PFSK-1 (cell line): ENCODE data around the gene METTL1.

Source experiments
- POLR2AphosphoS5 ChIP-seq: IDR thresholded peaks from 2 replicates; pipeline ENCODE4 v1.6.1; 2012; ENCODE audit warnings: low read depth, mild to moderate bottlenecking, control low read depth, low read length, moderate library complexity
- SIN3A ChIP-seq: IDR thresholded peaks from 2 replicates; pipeline ENCODE4 v1.6.1; 2012; ENCODE audit warnings: mild to moderate bottlenecking, low read length, moderate library complexity, borderline replicate concordance; ENCODE audit not compliant: insufficient read depth
- TAF1 ChIP-seq: IDR thresholded peaks from 2 replicates; pipeline ENCODE4 v1.6.1; 2012; ENCODE audit warnings: low read length, control low read depth, borderline replicate concordance; ENCODE audit not compliant: insufficient read depth
- TF ChIP-seq, protein P1 (sequence below), 2 experiments: IDR thresholded peaks; 2 replicates each; pipeline versions ENCODE4 v1.6.1 to v1.8.0; 2011 to 2012; ENCODE audit warnings: low read depth in 2 of 2, low read length in 2 of 2, control low read depth in 1 of 2, inconsistent platforms in 1 of 2, mild to moderate bottlenecking in 1 of 2, moderate library complexity in 1 of 2; ENCODE audit not compliant: insufficient read depth in 1 of 2

DNA sequence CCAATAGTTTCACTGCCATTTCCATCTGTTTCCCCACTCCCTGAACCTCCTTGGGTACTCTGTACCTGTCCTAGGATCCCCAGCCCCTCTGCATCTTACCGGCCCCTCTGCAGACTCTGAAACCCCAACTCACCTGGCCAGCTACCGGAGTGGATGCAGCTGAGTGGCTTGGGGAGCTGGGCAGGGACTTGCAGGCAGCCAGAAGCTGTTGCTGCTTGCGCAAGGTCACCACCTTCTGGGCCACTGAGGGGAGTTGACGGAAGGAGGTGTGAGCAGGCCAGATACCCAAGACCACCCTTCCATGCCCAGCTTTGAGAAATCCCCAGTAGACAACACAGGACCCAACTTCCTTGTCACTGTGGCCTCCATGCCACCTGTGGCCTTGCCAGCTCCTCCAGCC is 39.6 kb downstream of the METTL1 start:
- TF ChIP-seq TAF1 (no peak), POLR2AphosphoS5 (no peak), SIN3A (no peak)
- TF ChIP-seq, protein P1, sequence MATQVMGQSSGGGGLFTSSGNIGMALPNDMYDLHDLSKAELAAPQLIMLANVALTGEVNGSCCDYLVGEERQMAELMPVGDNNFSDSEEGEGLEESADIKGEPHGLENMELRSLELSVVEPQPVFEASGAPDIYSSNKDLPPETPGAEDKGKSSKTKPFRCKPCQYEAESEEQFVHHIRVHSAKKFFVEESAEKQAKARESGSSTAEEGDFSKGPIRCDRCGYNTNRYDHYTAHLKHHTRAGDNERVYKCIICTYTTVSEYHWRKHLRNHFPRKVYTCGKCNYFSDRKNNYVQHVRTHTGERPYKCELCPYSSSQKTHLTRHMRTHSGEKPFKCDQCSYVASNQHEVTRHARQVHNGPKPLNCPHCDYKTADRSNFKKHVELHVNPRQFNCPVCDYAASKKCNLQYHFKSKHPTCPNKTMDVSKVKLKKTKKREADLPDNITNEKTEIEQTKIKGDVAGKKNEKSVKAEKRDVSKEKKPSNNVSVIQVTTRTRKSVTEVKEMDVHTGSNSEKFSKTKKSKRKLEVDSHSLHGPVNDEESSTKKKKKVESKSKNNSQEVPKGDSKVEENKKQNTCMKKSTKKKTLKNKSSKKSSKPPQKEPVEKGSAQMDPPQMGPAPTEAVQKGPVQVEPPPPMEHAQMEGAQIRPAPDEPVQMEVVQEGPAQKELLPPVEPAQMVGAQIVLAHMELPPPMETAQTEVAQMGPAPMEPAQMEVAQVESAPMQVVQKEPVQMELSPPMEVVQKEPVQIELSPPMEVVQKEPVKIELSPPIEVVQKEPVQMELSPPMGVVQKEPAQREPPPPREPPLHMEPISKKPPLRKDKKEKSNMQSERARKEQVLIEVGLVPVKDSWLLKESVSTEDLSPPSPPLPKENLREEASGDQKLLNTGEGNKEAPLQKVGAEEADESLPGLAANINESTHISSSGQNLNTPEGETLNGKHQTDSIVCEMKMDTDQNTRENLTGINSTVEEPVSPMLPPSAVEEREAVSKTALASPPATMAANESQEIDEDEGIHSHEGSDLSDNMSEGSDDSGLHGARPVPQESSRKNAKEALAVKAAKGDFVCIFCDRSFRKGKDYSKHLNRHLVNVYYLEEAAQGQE (IDR thresholded peaks at IDR 0.05; ENCODE audit: insufficient read depth in 1 of 2, low read depth in 2 of 2, low read length in 2 of 2): no peak
